Psoas muscle (tissue), 8 donors: Measurements from ENCODE around the gene SSBP2. TPM values are rescaled to one million over a fixed set of nuclear protein-coding genes. Genes with fewer than 3 reads are reported as not detected.

Experiments
- ATAC-seq, 4 donors: fragments of 200-7000 bp; cut with Tn5 transposase; one replicate each; pipeline ENCODE4 v1.9.1; 2020; ENCODE audit warnings: moderate library complexity in 3 of 4, mild to moderate bottlenecking in 2 of 4
- DNase-seq, 2 donors: peaks; one replicate each; pipeline ENCODE4 v3.0.0-alpha.2; 2020
- H3K27ac ChIP-seq: fragments of 200-600 bp; one replicate; pipeline ENCODE4 v1.8.0; 2022
- H3K27me3 ChIP-seq, 3 donors: fragments of 200-600 bp in 1 of 3; one replicate each; pipeline versions ENCODE4 v1.6.1 to v1.8.0; 2013 to 2022; ENCODE audit warnings: low read length in 2 of 3, mild to moderate bottlenecking in 2 of 3, moderate library complexity in 1 of 3; ENCODE audit not compliant: insufficient read depth in 3 of 3
- H3K36me3 ChIP-seq, 2 donors: fragments of 200-600 bp in 1 of 2; one replicate each; pipeline versions ENCODE4 v1.6.1 to v1.8.0; 2013 to 2022; ENCODE audit warnings: low read depth in 1 of 2, mild to moderate bottlenecking in 1 of 2, moderate library complexity in 1 of 2; ENCODE audit not compliant: insufficient read depth in 1 of 2
- H3K4me1 ChIP-seq: fragments of 200-600 bp; one replicate; pipeline ENCODE4 v1.8.0; 2022
- H3K4me3 ChIP-seq: fragments of 200-600 bp; one replicate; pipeline ENCODE4 v1.8.0; 2022; ENCODE audit warnings: mild to moderate bottlenecking
- H3K9me3 ChIP-seq: fragments of 200-600 bp; one replicate; pipeline ENCODE4 v1.8.0; 2022
- CTCF ChIP-seq: fragments of 200-600 bp; IDR thresholded peaks from one replicate; pipeline ENCODE4 v1.8.0; 2022; ENCODE audit warnings: antibody characterized with exemption
- WGBS, 3 donors: extraction: QIAGEN DNeasy Blood & Tissue Kit; methylation state at CpG; one replicate each; pipeline versions ENCODE4 v1.1.6 to v1.1.7; 2013; 5-methylcytosine and 5-hydroxymethylcytosine counted together
- intact Hi-C, 2 donors: fragments of 100-400 bp; cut with DNase I; formaldehyde crosslinking; loops; one replicate each; pipeline versions ENCODE4 v1.11.0 to v1.14.2; 2022
- polyA plus RNA-seq, 3 donors: library from polyadenylated mRNA; stranded (reverse); fragments of 200-250 nt; gene quantifications; one replicate each; pipeline ENCODE4 v1.2.3, GENCODE V29; 2013
- total RNA-seq, 4 donors: library from RNA; stranded (reverse); fragmentation: NEBNext Ultra II Directional in 2 of 4; extraction: Animal tissue kit (Norgen Biotek cat#: 25700) in 2 of 4; gene quantifications; one replicate each; pipeline versions ENCODE4 v1.2.1 to v1.2.4, GENCODE V29; 2021 to 2023
- donor health status: healthy with polysubstance abuse.
- donor health status: DM: no; HTN: no; CAD: no; lungs with moderate emphysema.
- donor health status: Bipolar disorder and iron deficiency.
- donor health status: healthy.
- donor health status: DM: yes; HTN: yes; CAD: no.
- donor health status: DM: no; HTN: no; CAD: no.
- donor health status: DM: no; HTN: no; CAD: no.
- donor health status: DM: yes; HTN: yes; CAD: no.

Gene SSBP2
- total and polyA plus RNA-seq, 7 donors: 18.2 to 42.6 (median 25.3) TPM

- H3K4me1 ChIP-seq: peaks cover 5% of the 10 kb centered on the region
Measured at GRCh38 chr5:81657386-81657785, 93.5 kb downstream of the SSBP2 start.

GRCh38 chr5:81656783-81657182, 94.1 kb downstream of the SSBP2 start:
- no peak for DNase-seq
- no peak for TF ChIP-seq CTCF
- Histone ChIP-seq H3K27me3 (no peaks in the 10 kb centered on the region), H3K9me3 (peaks cover 3% of the 10 kb centered on the region), H3K4me3 (no peak overlapping the region), H3K36me3 (no peaks in the 10 kb centered on the region), H3K27ac (no peak overlapping the region), H3K4me1 (peaks cover 8% of the 10 kb centered on the region)
- ATAC-seq: no peak
- intact Hi-C loops: no loop called here
- 72 to 90% (median 80%) methylated on average over 3 of the region's 3 CpGs for WGBS, 3 donors

More at GRCh38 chr5:81657386-81657785, 93.5 kb downstream of the SSBP2 start:
- H3K27me3 ChIP-seq: no peaks in the 10 kb centered on the region
- H3K4me3 ChIP-seq: no peak overlapping the region
- 94 to 98% (median 95%) methylated on average over 1 of the region's 1 CpG for WGBS, 3 donors
- peaks cover 3% of the 10 kb centered on the region for H3K9me3 ChIP-seq
- no peaks in the 10 kb centered on the region for H3K36me3 ChIP-seq
- no peak for ATAC-seq
- no peak overlapping the region for H3K27ac ChIP-seq
- DNase-seq: no peak
- intact Hi-C loops: no loop called here
- no peak for TF ChIP-seq CTCF

GRCh38 chr5:81650987-81651386, 99.9 kb downstream of the SSBP2 start:
- no peak overlapping the region for H3K4me3 ChIP-seq

GRCh38 chr5:81646469-81646995, 104.4 kb downstream of the SSBP2 start:
- ATAC-seq (no peak), DNase-seq (no peak)
- 93 to 99% (median 98%) methylated on average over 3 of the region's 3 CpGs for WGBS, 3 donors
- intact Hi-C loops: no loop called here
- Histone ChIP-seq H3K36me3 (no peaks in the 10 kb centered on the region), H3K4me1 (peaks cover 6% of the 10 kb centered on the region), H3K4me3 (no peak overlapping the region), H3K27me3 (no peaks in the 10 kb centered on the region), H3K9me3 (no peaks in the 10 kb centered on the region), H3K27ac (no peak overlapping the region)
- TF ChIP-seq CTCF: no peak

More at GRCh38 chr5:81650987-81651386, 99.9 kb downstream of the SSBP2 start:
- intact Hi-C loops: no loop called here
- Histone ChIP-seq H3K4me1 (peaks cover 11% of the 10 kb centered on the region), H3K36me3 (no peaks in the 10 kb centered on the region), H3K27me3 (no peaks in the 10 kb centered on the region), H3K27ac (no peak overlapping the region), H3K9me3 (no peaks in the 10 kb centered on the region)
- WGBS, 3 donors: 67 to 84% (median 68%) methylated on average over 1 of the region's 1 CpG
- peak in 1 of 4 donors; percentile 66 for ATAC-seq
- TF ChIP-seq CTCF: no peak
- DNase-seq: no peak

GRCh38 chr5:81642210-81642609, 108.7 kb downstream of the SSBP2 start:
- H3K36me3 ChIP-seq: no peaks in the 10 kb centered on the region
- intact Hi-C loops: no loop called here
- TF ChIP-seq CTCF: no peak
- H3K9me3 ChIP-seq: no peaks in the 10 kb centered on the region
- H3K4me3 ChIP-seq: no peak overlapping the region
- no peak overlapping the region for H3K27ac ChIP-seq
- no peak for DNase-seq
- no peak for ATAC-seq
- H3K27me3 ChIP-seq: no peaks in the 10 kb centered on the region
- H3K4me1 ChIP-seq: no peaks in the 10 kb centered on the region
